Liver (tissue), 9 donors: ENCODE results near the gene KDM4C. TPM values are rescaled to one million over a fixed set of nuclear protein-coding genes. Genes with fewer than 3 reads are reported as not detected.

Experiments used
- DNase-seq: peaks from one replicate; pipeline ENCODE4 v3.0.0-alpha.2; 2017; ENCODE audit warnings: low spot score
- H3K27ac ChIP-seq, 2 donors: one replicate each; pipeline ENCODE4 v1.7.0; 2013; ENCODE audit warnings: inconsistent platforms in 2 of 2, low read length in 2 of 2, control low read depth in 1 of 2, low read depth in 1 of 2, mild to moderate bottlenecking in 1 of 2
- H3K27me3 ChIP-seq, 4 donors: one replicate each; pipeline versions ENCODE4 v1.6.1 to v1.7.0; 2013; ENCODE audit warnings: low read length in 3 of 4, inconsistent platforms in 1 of 4, mild to moderate bottlenecking in 1 of 4, moderate library complexity in 1 of 4; ENCODE audit not compliant: control insufficient read depth in 4 of 4, insufficient read depth in 4 of 4
- H3K36me3 ChIP-seq, 4 donors: one replicate each; pipeline versions ENCODE4 v1.6.1 to v1.7.0; 2013; ENCODE audit warnings: low read length in 3 of 4, mild to moderate bottlenecking in 3 of 4, low read depth in 1 of 4, moderate library complexity in 1 of 4; ENCODE audit not compliant: control insufficient read depth in 4 of 4, insufficient read depth in 3 of 4
- H3K4me1 ChIP-seq, 4 donors: one replicate each; pipeline versions ENCODE4 v1.6.1 to v1.7.0; 2013; ENCODE audit warnings: low read length in 3 of 4, mild to moderate bottlenecking in 3 of 4, moderate library complexity in 1 of 4; ENCODE audit not compliant: control insufficient read depth in 4 of 4, insufficient read depth in 4 of 4
- H3K4me3 ChIP-seq, 3 donors: one replicate each; pipeline versions ENCODE4 v1.6.1 to v1.7.0; 2013; ENCODE audit warnings: low read length in 3 of 3, control low read depth in 1 of 3, low read depth in 1 of 3, mild to moderate bottlenecking in 1 of 3
- H3K9ac ChIP-seq, 2 donors: one replicate each; pipeline ENCODE4 v1.7.0; 2013; ENCODE audit warnings: low read length in 2 of 2, mild to moderate bottlenecking in 2 of 2, moderate library complexity in 2 of 2, control low read depth in 1 of 2, low read depth in 1 of 2
- H3K9me3 ChIP-seq, 4 donors: one replicate each; pipeline versions ENCODE4 v1.6.1 to v1.7.0; 2013; ENCODE audit warnings: low read length in 3 of 4; ENCODE audit not compliant: control insufficient read depth in 4 of 4
- ATF3 ChIP-seq: IDR thresholded peaks from 2 replicates; pipeline ENCODE4 v1.6.1; 2016; ENCODE audit warnings: antibody characterized with exemption
- EGR1 ChIP-seq, 2 donors: IDR thresholded peaks; 2 replicates each; pipeline ENCODE4 v1.6.1; 2016 to 2018; ENCODE audit warnings: antibody characterized with exemption in 2 of 2, low read depth in 2 of 2
- FOXA1 ChIP-seq: IDR thresholded peaks from 2 replicates; pipeline ENCODE4 v1.6.1; 2016; ENCODE audit warnings: antibody characterized with exemption
- GABPA ChIP-seq, 2 donors: IDR thresholded peaks in 1 of 2; conservative IDR thresholded peaks in 1 of 2; 2 replicates each; pipeline ENCODE4 v1.6.1; 2016; ENCODE audit warnings: antibody characterized with exemption in 2 of 2, mild to moderate bottlenecking in 1 of 2, moderate library complexity in 1 of 2
- HNF4A ChIP-seq, 2 donors: conservative IDR thresholded peaks; 2 replicates each; pipeline ENCODE4 v1.6.1; 2016; ENCODE audit warnings: antibody characterized with exemption in 2 of 2, mild to moderate bottlenecking in 2 of 2
- HNF4G ChIP-seq: IDR thresholded peaks from 2 replicates; pipeline ENCODE4 v1.6.1; 2016; ENCODE audit warnings: antibody characterized with exemption
- JUND ChIP-seq, 2 donors: IDR thresholded peaks; 2 replicates each; pipeline ENCODE4 v1.6.1; 2016; ENCODE audit warnings: antibody characterized with exemption in 2 of 2
- MAX ChIP-seq: IDR thresholded peaks from 2 replicates; pipeline ENCODE4 v1.6.1; 2016; ENCODE audit warnings: antibody characterized with exemption
- RAD21 ChIP-seq, 2 donors: IDR thresholded peaks; 2 replicates each; pipeline ENCODE4 v1.6.1; 2016; ENCODE audit warnings: antibody characterized with exemption in 2 of 2, mild to moderate bottlenecking in 2 of 2
- SP1 ChIP-seq: IDR thresholded peaks from 2 replicates; pipeline ENCODE4 v1.6.1; 2018; ENCODE audit warnings: antibody characterized with exemption, mild to moderate bottlenecking
- TAF1 ChIP-seq: conservative IDR thresholded peaks from 2 replicates; pipeline ENCODE4 v1.6.1; 2016; ENCODE audit warnings: antibody characterized with exemption, mild to moderate bottlenecking
- YY1 ChIP-seq: IDR thresholded peaks from 2 replicates; pipeline ENCODE4 v1.6.1; 2016; ENCODE audit warnings: antibody characterized with exemption, mild to moderate bottlenecking
- WGBS: extraction: QIAGEN DNeasy Blood & Tissue Kit; methylation state at CpG from one replicate; pipeline ENCODE4 v1.1.7; 2013; 5-methylcytosine and 5-hydroxymethylcytosine counted together
- polyA plus RNA-seq, 2 donors: library from polyadenylated mRNA; stranded (reverse) in 1 of 2; unstranded in 1 of 2; fragments of 200-250 nt in 1 of 2; fragments of >200 nt in 1 of 2; fragmentation: Nextera tagmentation in 1 of 2; extraction: Ambion mirVana in 1 of 2; gene quantifications; one replicate each; pipeline versions ENCODE4 v1.2.1 to v1.2.3, GENCODE V29; 2013 to 2015
- total RNA-seq, 2 donors: library from RNA; depleted of rRNA; stranded (reverse); fragments of >200 nt; gene quantifications; one replicate each; pipeline ENCODE4 v1.2.3, GENCODE V29; 2014
- TF ChIP-seq, protein P1 (sequence below): IDR thresholded peaks from 2 replicates; pipeline ENCODE4 v1.6.1; 2016; ENCODE audit warnings: antibody characterized with exemption
- TF ChIP-seq, protein P2 (sequence below): fragments of 150-350 bp; IDR thresholded peaks from 2 replicates; pipeline ENCODE4 v1.5.1; 2017; ENCODE audit warnings: improper control_type of control experiment, low read depth, low read length; ENCODE audit not compliant: missing input control
- donor health status: healthy.
- donor health status: healthy.
- donor health status: healthy.
- donor health status: healthy.
- donor health status: healthy.

KDM4C gene
- total and polyA plus RNA-seq, 4 donors, result 4.3 to 40.2 (median 24.0) TPM

DNA sequence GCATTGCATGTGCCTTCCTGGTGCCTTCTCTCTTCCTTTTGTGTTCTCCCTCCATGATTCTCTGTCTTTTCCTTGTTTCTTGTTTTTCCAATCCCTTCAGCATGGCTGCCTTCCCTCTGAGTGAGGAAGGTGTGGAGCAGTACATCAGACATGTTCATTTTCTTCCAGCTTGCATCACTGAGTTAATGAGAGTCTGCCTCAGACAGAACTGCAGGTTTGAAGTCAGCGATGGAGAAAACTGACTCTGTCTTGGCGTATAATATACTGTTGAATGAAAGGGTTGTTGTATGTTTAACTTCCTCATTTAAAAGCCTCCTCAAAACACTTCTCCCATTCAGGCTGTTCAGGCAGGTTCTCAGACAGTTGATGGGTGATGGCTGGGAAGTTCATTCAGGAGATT, 129.3 kb downstream of the KDM4C start:
- H3K4me3 ChIP-seq, result no peak overlapping the region
- no peak for TF ChIP-seq YY1
- TF ChIP-seq ATF3, result no peak
- TF ChIP-seq SP1, result no peak
- TF ChIP-seq TAF1, result no peak
- TF ChIP-seq HNF4A (conservative IDR thresholded peaks at IDR 0.05), result no peak
- no peak for TF ChIP-seq FOXA1
- TF ChIP-seq GABPA (IDR thresholded peaks at IDR 0.05 in 1 of 2, conservative IDR thresholded peaks at IDR 0.05 in 1 of 2), result no peak
- TF ChIP-seq, protein P1, sequence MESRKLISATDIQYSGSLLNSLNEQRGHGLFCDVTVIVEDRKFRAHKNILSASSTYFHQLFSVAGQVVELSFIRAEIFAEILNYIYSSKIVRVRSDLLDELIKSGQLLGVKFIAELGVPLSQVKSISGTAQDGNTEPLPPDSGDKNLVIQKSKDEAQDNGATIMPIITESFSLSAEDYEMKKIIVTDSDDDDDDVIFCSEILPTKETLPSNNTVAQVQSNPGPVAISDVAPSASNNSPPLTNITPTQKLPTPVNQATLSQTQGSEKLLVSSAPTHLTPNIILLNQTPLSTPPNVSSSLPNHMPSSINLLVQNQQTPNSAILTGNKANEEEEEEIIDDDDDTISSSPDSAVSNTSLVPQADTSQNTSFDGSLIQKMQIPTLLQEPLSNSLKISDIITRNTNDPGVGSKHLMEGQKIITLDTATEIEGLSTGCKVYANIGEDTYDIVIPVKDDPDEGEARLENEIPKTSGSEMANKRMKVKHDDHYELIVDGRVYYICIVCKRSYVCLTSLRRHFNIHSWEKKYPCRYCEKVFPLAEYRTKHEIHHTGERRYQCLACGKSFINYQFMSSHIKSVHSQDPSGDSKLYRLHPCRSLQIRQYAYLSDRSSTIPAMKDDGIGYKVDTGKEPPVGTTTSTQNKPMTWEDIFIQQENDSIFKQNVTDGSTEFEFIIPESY, result no peak
- TF ChIP-seq, protein P2, sequence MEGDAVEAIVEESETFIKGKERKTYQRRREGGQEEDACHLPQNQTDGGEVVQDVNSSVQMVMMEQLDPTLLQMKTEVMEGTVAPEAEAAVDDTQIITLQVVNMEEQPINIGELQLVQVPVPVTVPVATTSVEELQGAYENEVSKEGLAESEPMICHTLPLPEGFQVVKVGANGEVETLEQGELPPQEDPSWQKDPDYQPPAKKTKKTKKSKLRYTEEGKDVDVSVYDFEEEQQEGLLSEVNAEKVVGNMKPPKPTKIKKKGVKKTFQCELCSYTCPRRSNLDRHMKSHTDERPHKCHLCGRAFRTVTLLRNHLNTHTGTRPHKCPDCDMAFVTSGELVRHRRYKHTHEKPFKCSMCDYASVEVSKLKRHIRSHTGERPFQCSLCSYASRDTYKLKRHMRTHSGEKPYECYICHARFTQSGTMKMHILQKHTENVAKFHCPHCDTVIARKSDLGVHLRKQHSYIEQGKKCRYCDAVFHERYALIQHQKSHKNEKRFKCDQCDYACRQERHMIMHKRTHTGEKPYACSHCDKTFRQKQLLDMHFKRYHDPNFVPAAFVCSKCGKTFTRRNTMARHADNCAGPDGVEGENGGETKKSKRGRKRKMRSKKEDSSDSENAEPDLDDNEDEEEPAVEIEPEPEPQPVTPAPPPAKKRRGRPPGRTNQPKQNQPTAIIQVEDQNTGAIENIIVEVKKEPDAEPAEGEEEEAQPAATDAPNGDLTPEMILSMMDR, result no peak
- TF ChIP-seq EGR1 (IDR thresholded peaks at IDR 0.05; ENCODE audit: low read depth in 2 of 2), result no peak
- no peak for TF ChIP-seq HNF4G
- TF ChIP-seq RAD21 (IDR thresholded peaks at IDR 0.05), result no peak
- no peak overlapping the region for H3K9ac ChIP-seq
- H3K9me3 ChIP-seq, result no peaks in the 10 kb centered on the region
- no peak for DNase-seq
- 95% methylated on average over 2 of the region's 2 CpGs for WGBS
- H3K4me1 ChIP-seq, result no peaks in the 10 kb centered on the region
- no peaks in the 10 kb centered on the region for H3K27me3 ChIP-seq
- peaks cover 0 to 6% (median 0%) of the 10 kb centered on the region in 4 donors for H3K36me3 ChIP-seq
- no peak overlapping the region for H3K27ac ChIP-seq

GRCh38 chr9:6889868-6890267, 132.1 kb downstream of the KDM4C start:
- peaks cover 2 to 6% (median 5%) of the 10 kb centered on the region in 4 donors for H3K36me3 ChIP-seq
- H3K9ac ChIP-seq, result no peak overlapping the region
- no peak overlapping the region for H3K4me3 ChIP-seq
- TF ChIP-seq EGR1 (IDR thresholded peaks at IDR 0.05; ENCODE audit: low read depth in 2 of 2) (no peak), JUND (IDR thresholded peaks at IDR 0.05) (no peak), FOXA1 (no peak), MAX (no peak), HNF4A (conservative IDR thresholded peaks at IDR 0.05) (no peak)
- H3K27me3 ChIP-seq, result no peaks in the 10 kb centered on the region
- DNase-seq, result no peak
- no peak overlapping the region for H3K27ac ChIP-seq
- WGBS, result 95% methylated on average over 5 of the region's 5 CpGs
- H3K4me1 ChIP-seq, result no peaks in the 10 kb centered on the region
- H3K9me3 ChIP-seq, result no peaks in the 10 kb centered on the region
